Esophagus muscularis mucosa (tissue), 4 donors: ENCODE data around the gene ABCC6.
"Not testable (repeated sequence)": the region's sequence is repeated elsewhere in the genome, so short reads cannot be mapped to it uniquely, and the experiment has no call there.

Source experiments
- EP300 ChIP-seq: sonication (generic); formaldehyde crosslinking; IDR thresholded peaks from one replicate; pipeline ENCODE4 v1.6.1; 2017; ENCODE audit warnings: antibody characterized with exemption
- POLR2A ChIP-seq: fragments of 450-650 bp; IDR thresholded peaks from one replicate; pipeline ENCODE4 v1.6.1; 2017; ENCODE audit warnings: antibody characterized with exemption, moderate library complexity, mild to moderate bottlenecking, low read depth
- POLR2AphosphoS5 ChIP-seq, 2 donors: sonication (generic); formaldehyde crosslinking; IDR thresholded peaks; one replicate each; pipeline ENCODE4 v1.6.1; 2017; ENCODE audit warnings: antibody characterized with exemption in 2 of 2
- TF ChIP-seq, protein P1 (sequence below), 3 experiments: fragments of 200-600 bp in 2 of 3; fragments of 450-650 bp in 1 of 3; sonication (generic) in 2 of 3; IDR thresholded peaks; one replicate each; pipeline ENCODE4 v1.5.1; 2017 to 2019; ENCODE audit warnings: antibody characterized with exemption in 3 of 3, mild to moderate bottlenecking in 2 of 3, moderate library complexity in 1 of 3

- TF ChIP-seq, protein P1, sequence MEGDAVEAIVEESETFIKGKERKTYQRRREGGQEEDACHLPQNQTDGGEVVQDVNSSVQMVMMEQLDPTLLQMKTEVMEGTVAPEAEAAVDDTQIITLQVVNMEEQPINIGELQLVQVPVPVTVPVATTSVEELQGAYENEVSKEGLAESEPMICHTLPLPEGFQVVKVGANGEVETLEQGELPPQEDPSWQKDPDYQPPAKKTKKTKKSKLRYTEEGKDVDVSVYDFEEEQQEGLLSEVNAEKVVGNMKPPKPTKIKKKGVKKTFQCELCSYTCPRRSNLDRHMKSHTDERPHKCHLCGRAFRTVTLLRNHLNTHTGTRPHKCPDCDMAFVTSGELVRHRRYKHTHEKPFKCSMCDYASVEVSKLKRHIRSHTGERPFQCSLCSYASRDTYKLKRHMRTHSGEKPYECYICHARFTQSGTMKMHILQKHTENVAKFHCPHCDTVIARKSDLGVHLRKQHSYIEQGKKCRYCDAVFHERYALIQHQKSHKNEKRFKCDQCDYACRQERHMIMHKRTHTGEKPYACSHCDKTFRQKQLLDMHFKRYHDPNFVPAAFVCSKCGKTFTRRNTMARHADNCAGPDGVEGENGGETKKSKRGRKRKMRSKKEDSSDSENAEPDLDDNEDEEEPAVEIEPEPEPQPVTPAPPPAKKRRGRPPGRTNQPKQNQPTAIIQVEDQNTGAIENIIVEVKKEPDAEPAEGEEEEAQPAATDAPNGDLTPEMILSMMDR (IDR thresholded peaks at IDR 0.05) = not testable (repeated sequence)
- not testable (repeated sequence) for TF ChIP-seq POLR2A; POLR2AphosphoS5 (IDR thresholded peaks at IDR 0.05); EP300
Measured at GRCh38 chr16:16199428-16199827, 23.9 kb downstream of the ABCC6 start.
